DOHH2 (cell line): ENCODE measurements around the gene SATB1.

Source experiments
- H3F3A ChIP-seq: fragments of 200-600 bp; sonication (generic), shearing (Covaris generic); 2 replicates; pipeline ENCODE4 v1.6.0; 2016; ENCODE audit warnings: antibody characterized with exemption, mild to moderate bottlenecking; ENCODE audit not compliant: control insufficient read depth, insufficient read depth
- H3K27ac ChIP-seq: fragments of 200-600 bp; sonication (generic); 2 replicates; pipeline ENCODE4 v1.5.1; 2014; ENCODE audit warnings: low read depth, mild to moderate bottlenecking, low read length, moderate library complexity
- H3K27me3 ChIP-seq: fragments of 200-600 bp; sonication (generic); 2 replicates; pipeline ENCODE4 v1.6.1; 2014; ENCODE audit warnings: mild to moderate bottlenecking, low read length, mixed read lengths; ENCODE audit not compliant: control insufficient read depth
- H3K36me3 ChIP-seq: fragments of 200-600 bp; sonication (generic); 2 replicates; pipeline ENCODE4 v1.6.1; 2014; ENCODE audit warnings: mild to moderate bottlenecking, low read length, moderate library complexity, mixed read lengths; ENCODE audit not compliant: control insufficient read depth
- H3K4me1 ChIP-seq: fragments of 200-600 bp; sonication (generic); 2 replicates; pipeline ENCODE4 v1.6.1; 2014; ENCODE audit warnings: mild to moderate bottlenecking, low read length, mixed read lengths; ENCODE audit not compliant: control insufficient read depth
- H3K4me2 ChIP-seq: fragments of 200-600 bp; sonication (generic); 2 replicates; pipeline ENCODE4 v1.6.0; 2014; ENCODE audit warnings: mild to moderate bottlenecking, low read length, moderate library complexity
- H3K4me3 ChIP-seq: fragments of 200-600 bp; sonication (generic); 2 replicates; pipeline ENCODE4 v1.5.1; 2014; ENCODE audit warnings: mild to moderate bottlenecking, low read length, mixed read lengths
- H3K79me2 ChIP-seq: fragments of 200-600 bp; sonication (generic); 2 replicates; pipeline ENCODE4 v1.6.1; 2014; ENCODE audit warnings: mild to moderate bottlenecking, low read length, mixed read lengths; ENCODE audit not compliant: control insufficient read depth
- H3K9me2 ChIP-seq: fragments of 200-600 bp; sonication (generic); replicated peaks from 2 replicates; pipeline ENCODE4 v1.6.1; 2014; ENCODE audit warnings: mild to moderate bottlenecking, low read length, mixed read lengths; ENCODE audit not compliant: control insufficient read depth
- H3K9me3 ChIP-seq: fragments of 200-600 bp; sonication (generic); 2 replicates; pipeline ENCODE4 v1.6.1; 2014; ENCODE audit warnings: antibody characterized with exemption, low read length, mixed read lengths; ENCODE audit not compliant: control insufficient read depth, insufficient read depth
- H4K20me1 ChIP-seq: fragments of 200-600 bp; sonication (generic); 2 replicates; pipeline ENCODE4 v1.6.0; 2014; ENCODE audit warnings: low read depth, mild to moderate bottlenecking, antibody characterized with exemption, low read length, moderate library complexity; ENCODE audit not compliant: control insufficient read depth, insufficient read depth
- CTCF ChIP-seq: fragments of 200-600 bp; sonication (generic); IDR thresholded peaks from one replicate; pipeline ENCODE4 v1.5.1; 2014; ENCODE audit warnings: antibody characterized with exemption, mild to moderate bottlenecking, low read depth, low read length; ENCODE audit not compliant: poor library complexity, severe bottlenecking
- EZH2phosphoT487 ChIP-seq: fragments of 200-600 bp; sonication (generic); IDR thresholded peaks from 2 replicates; pipeline ENCODE4 v1.6.1; 2017; ENCODE audit warnings: borderline replicate concordance, mild to moderate bottlenecking, antibody characterized with exemption, low read length, moderate library complexity, mixed read lengths

Gene SATB1

GRCh38 chr3:18415839-18416238, 9.3 kb downstream of the SATB1 start:
- H3F3A ChIP-seq, result no peaks in the 10 kb centered on the region
- H3K4me1 ChIP-seq, result peaks cover 8% of the 10 kb centered on the region

DNA sequence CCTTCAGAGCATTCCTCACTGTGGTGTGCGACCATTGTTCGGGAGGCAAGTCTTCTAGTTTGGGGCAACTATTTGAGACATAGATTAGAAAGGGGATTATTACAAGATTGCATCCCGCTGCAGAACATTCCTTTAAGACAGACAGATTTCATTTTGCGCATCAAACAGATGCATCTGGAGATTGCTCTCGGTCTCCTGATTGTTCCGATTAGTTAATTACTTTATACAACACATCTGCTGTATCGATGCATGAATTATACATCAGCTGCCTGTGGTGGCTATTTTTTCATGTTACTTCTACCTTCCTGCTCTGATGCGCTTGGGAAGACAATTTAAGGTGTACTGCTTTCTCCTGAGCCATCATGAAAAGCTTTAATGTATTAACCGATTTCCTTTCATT, 10.0 kb downstream of the SATB1 start:
- Histone ChIP-seq H4K20me1 (no peaks in the 10 kb centered on the region), H3K27me3 (no peaks in the 10 kb centered on the region; the same call in 1 of the 2 replicates), H3K9me3 (no peaks in the 10 kb centered on the region), H3K4me1 (peaks cover 8% of the 10 kb centered on the region), H3K36me3 (no peaks in the 10 kb centered on the region), H3K4me2 (no peak overlapping the region), H3K27ac (no peak overlapping the region), H3K4me3 (no peak overlapping the region), H3K9me2 (no peaks in the 10 kb centered on the region), H3F3A (no peaks in the 10 kb centered on the region), H3K79me2 (no peaks in the 10 kb centered on the region)
- TF ChIP-seq CTCF (no peak), EZH2phosphoT487 (no peak)

More at GRCh38 chr3:18415839-18416238, 9.3 kb downstream of the SATB1 start:
- TF ChIP-seq EZH2phosphoT487 (no peak), CTCF (no peak)
- H3K27me3 ChIP-seq, result peaks cover 6% of the 10 kb centered on the region
- H3K79me2 ChIP-seq, result no peaks in the 10 kb centered on the region
- no peaks in the 10 kb centered on the region for H3K9me3 ChIP-seq
- no peak overlapping the region for H3K4me3 ChIP-seq
- no peak overlapping the region for H3K27ac ChIP-seq
- peaks cover 4% of the 10 kb centered on the region; the same call in 1 of the 2 replicates for H4K20me1 ChIP-seq
- H3K9me2 ChIP-seq, result no peaks in the 10 kb centered on the region
- H3K36me3 ChIP-seq, result no peaks in the 10 kb centered on the region
- H3K4me2 ChIP-seq, result no peak overlapping the region

DNA sequence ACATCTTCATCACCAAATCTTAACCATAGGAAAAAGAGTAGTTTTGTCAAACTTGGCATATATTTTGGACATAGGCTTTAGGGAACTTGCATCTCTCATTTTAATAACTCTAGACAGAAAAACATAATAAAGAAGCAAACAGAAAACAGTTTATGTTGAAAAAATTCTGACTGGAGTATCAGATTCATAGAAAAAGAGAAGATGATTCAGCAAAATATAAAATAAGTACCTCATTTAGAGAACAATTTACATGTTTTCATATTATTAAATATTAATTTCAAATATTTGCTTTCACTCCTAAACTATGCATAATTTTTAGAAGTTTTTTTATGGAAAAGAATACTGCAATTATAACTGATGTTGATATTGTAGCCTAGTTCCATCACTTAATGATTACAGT, 12.5 kb downstream of the SATB1 start:
- no peaks in the 10 kb centered on the region for H3F3A ChIP-seq
- H3K79me2 ChIP-seq, result no peaks in the 10 kb centered on the region
- H3K9me2 ChIP-seq, result no peaks in the 10 kb centered on the region
- no peaks in the 10 kb centered on the region; the same call in 1 of the 2 replicates for H3K27me3 ChIP-seq
- no peak overlapping the region for H3K4me2 ChIP-seq
- H3K36me3 ChIP-seq, result no peaks in the 10 kb centered on the region
- no peak overlapping the region for H3K4me3 ChIP-seq
- TF ChIP-seq CTCF, result no peak
- no peak for TF ChIP-seq EZH2phosphoT487
- H3K4me1 ChIP-seq, result peaks cover 7% of the 10 kb centered on the region
- no peaks in the 10 kb centered on the region for H3K9me3 ChIP-seq
- no peaks in the 10 kb centered on the region for H4K20me1 ChIP-seq
- no peak overlapping the region for H3K27ac ChIP-seq
